NCI-H2081 (cell line): ENCODE results near the gene KLHDC10.
"Not testable (repeated sequence)": the region's sequence is repeated elsewhere in the genome, so short reads cannot be mapped to it uniquely, and the experiment has no call there.

Source experiments
- DNase-seq, 2 experiments: peaks; one replicate each; lab custom pipeline; 2025; lab: John Stamatoyannopoulos, UW

The KLHDC10 gene

DNA sequence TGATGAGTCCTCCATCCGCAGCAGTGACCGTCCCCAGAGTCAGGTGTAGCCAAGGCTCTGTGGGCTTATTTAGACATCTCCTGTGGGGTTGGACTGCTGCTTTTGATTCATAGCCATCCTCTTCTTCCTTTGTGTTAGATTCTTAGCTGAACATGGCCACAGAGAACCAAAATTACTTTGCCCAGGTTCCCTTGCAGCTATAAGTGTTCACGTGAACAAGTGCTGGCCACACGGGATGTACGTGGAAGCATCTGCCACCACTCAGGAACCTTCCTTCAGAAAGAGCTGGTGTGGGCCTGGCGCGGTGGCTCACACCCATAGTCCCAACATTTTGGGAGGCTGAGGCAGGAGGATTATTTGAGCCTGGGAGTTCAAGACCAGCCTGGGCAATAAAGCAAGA, 85.8 kb downstream of the KLHDC10 start:
- no peak for DNase-seq

DNA sequence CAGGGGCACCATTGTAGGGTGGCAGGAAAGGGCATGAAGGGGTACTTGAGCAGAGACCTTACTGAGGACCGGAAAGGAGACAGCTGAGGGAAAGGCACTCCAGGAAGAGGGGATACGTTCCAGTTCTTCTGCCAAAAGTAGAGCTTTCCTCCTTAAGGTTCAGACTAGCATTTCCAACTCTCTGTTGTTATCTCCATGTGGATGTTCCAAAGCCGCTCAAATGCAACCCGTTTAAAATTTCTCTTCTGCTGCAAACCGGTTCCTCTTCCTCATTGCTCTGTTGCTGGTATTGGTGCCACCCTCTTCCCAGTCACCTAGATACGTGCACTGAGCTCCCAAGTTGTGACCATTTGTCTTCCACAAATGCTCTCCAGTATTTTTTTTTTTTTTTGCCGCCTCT, 87.4 kb downstream of the KLHDC10 start:
- no peak for DNase-seq

DNA sequence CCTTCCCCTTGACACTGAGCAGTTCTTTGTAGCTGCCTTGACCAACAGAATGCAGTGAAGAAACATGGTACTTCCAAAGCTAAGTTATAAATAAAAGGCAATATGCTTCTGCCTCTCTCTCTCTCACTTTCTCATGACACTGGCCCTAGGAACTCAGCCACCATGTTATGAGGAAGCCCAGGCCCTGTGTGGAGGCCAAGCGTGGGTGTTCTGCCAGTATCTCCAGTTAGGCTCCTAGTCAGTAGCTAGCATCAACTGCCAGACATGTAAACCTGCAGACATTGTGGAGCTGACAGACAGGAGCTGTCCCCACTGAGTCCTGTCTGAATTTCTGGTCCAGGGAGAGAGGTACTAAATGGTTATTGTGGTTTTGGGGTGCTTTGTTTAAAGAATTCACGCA, 89.7 kb downstream of the KLHDC10 start:
- no peak for DNase-seq

GRCh38 chr7:130160455-130160854, 90.1 kb downstream of the KLHDC10 start:
- no peak for DNase-seq

DNA sequence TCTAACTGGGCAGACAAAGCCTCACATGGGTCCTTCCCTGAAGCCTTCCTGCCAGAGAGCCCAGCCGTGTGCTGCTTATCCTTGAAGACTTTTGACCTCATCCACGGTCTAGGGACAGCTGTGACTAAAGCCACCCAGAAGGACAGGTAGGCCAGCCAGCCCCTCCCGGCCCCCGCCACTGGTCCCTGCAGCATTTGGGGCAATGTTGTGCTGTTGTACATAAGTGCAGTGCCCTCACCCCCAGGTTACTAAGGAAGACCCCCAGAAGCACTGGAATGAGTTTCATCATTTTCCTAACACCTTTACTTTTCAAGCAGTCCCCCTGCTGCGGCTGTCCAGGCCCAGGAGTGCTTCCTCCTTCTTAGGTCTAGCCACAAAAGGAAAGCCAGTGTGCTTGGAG, 91.9 kb downstream of the KLHDC10 start:
- DNase-seq: no peak

- DNase-seq: no peak
Observed at GRCh38 chr7:130174237-130174959, 104.1 kb downstream of the KLHDC10 start.

DNA sequence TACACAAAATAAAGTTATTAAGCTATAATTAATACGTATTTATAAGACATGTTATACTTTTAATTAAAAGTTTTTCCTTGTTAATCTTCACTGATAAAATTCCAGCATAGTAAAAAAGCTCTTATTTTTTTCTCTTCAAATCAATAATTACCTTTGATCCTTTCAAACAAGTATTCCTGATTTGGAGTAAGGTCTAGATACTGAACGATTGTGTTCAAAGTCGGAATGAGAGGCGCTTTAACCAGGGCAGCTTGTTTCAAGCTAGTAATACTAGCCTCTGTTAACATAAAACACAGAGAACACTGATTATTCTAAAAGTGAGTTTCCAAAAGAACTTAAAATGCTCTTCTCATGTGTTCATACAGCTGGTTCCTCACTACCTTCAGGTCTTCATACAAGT, 107.9 kb downstream of the KLHDC10 start:
- no peak for DNase-seq

GRCh38 chr7:130179631-130180030, 109.3 kb downstream of the KLHDC10 start:
- DNase-seq: no peak

DNA sequence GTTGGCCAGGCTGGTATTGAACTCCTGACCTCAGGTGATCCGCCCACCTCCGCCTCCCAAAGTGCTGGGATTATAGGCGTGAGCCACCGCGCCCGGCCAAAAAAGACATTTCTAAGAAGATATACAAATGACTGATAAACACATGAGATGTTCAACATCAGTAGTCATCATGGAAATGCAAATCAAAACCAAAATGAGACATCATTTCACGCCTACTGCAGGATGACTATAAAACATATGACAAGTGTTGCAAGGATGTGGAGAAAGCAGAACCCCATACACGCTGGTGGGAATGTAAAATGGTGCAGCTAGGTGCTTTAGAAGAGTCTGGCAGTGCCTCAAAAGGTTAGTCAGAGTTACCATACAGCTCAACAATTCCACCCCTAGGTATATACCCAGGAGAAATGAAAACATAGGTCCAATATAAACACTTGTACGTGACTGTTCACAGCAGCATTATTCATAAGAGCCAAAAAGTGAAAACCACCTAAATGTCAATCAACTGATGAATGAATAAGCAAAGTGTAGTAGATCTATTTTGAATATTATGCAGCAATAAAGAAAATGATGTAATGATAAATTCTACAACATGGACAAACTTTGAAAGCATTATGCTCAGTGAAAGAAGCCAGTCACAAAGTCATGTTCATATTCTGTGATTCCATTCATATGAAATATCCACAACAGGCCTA, 110.4 kb downstream of the KLHDC10 start:
- DNase-seq: no peak

GRCh38 chr7:130181263-130181605, 110.9 kb downstream of the KLHDC10 start:
- DNase-seq: no peak

DNA sequence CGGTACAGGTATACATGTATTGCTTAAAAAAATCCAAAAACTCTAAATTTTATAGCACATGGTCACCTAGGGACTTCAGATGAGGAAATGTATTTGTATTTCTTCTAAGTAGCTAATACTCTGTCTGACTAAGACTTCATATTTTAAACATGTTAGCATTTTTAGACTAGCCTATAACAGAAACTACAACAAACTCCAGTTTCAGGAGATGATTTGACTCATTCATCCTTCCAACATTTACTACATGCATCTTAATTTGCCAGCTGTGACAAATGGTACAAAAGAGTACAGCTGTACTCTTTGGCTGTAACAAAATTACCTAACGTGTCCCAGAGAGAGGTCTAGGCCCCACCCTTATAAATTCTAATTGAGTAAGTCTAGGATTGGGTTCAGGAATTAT, 112.7 kb downstream of the KLHDC10 start:
- no peak for DNase-seq

- not testable (repeated sequence) for DNase-seq
Observed at GRCh38 chr7:130184349-130184748, 114.0 kb downstream of the KLHDC10 start.
